ENCODE measurements around the gene SETSIP.
"Not testable (repeated sequence)": the region's sequence is repeated elsewhere in the genome, so short reads cannot be mapped to it uniquely, and the experiment has no call there.

SETSIP gene

DNA sequence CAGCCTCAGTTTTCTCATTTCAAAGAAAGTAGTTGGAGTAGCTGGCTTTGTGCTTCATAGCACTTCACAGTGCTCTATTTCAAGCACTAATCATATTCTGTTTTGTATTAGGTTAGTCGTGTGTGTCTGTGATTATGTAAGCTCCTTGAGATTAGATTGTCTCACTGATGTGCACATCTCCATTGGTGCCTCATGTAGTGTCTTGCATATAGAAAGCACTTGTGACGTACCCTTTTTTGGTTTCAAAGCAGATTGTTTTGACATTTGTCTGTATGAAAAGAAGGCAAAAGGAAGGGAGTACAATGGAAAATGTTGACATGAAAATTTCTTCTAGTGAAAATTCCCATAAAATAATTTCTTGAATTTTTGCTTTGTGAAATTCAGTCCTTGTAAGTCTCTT, 18.9 kb upstream of the SETSIP start:
- no peak for DNase-seq (ENCODE audit: insufficient read length, low spot score)
- no peak for FAIRE-seq
- no peak for TF ChIP-seq TAF1 (IDR thresholded peaks at IDR 0.05; ENCODE audit: low read depth, low read length)
- no peak for TF ChIP-seq SPI1 (IDR thresholded peaks at IDR 0.05; ENCODE audit: low read depth, low read length)
- no peak for TF ChIP-seq POLR2A (IDR thresholded peaks at IDR 0.05; ENCODE audit: low read depth, low read length)
- no peak for TF ChIP-seq POLR2AphosphoS5 (IDR thresholded peaks at IDR 0.05; ENCODE audit: low read depth, low read length)
- no peak for TF ChIP-seq POU2F2 (IDR thresholded peaks at IDR 0.05; ENCODE audit: low read depth, low read length)
- TF ChIP-seq PAX5 (IDR thresholded peaks at IDR 0.05; ENCODE audit: insufficient read depth, low read length, severe bottlenecking): no peak

DNA sequence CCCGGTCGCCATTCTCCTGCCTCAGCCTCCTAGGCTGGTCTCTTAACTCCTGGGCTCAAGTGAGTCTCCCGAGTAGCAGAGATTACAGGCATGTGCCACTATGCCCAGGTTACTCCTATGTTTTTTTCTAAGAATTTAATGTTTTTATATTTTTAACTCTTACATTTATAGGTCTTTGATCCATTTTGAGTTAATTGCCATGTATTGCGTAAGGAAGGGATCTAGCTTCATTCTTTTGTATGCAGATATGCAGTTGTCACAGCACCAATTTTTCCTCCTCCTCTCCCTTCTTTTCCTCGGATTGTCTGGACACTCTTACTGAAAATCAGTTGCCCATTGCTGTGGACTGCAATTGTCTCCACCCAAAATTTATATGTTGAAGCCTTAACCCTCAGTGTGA, 16.4 kb upstream of the SETSIP start:
- TF ChIP-seq POLR2A (IDR thresholded peaks at IDR 0.05; ENCODE audit: low read depth, low read length): no peak
- DNase-seq (ENCODE audit: insufficient read length, low spot score) (no peak), FAIRE-seq (no peak)

DNA sequence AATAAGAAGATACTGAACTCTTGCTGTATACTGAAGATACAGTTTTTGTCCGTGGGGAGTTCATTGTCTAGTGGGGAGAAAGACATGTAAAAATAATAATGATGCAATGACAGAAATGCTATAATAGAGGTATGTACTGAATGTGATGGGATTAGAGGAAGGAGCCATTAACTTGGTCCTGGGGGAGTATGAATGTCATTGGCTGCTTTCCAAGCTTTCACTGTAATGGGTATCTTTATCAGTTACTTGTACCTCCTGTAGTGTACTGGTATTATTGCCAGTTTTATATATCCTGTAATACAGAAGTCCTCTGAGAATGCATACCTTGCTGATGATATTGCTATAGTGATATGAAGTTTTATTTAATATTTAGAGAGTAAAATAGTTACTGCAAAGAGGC, 12.3 kb upstream of the SETSIP start:
- TF ChIP-seq TAF1 (IDR thresholded peaks at IDR 0.05; ENCODE audit: low read depth, low read length): no peak
- TF ChIP-seq POU2F2 (IDR thresholded peaks at IDR 0.05; ENCODE audit: low read depth, low read length): no peak
- no peak for TF ChIP-seq POLR2A (IDR thresholded peaks at IDR 0.05; ENCODE audit: low read depth, low read length)
- no peak for TF ChIP-seq PAX5 (IDR thresholded peaks at IDR 0.05; ENCODE audit: insufficient read depth, low read length, severe bottlenecking)
- TF ChIP-seq SPI1 (IDR thresholded peaks at IDR 0.05; ENCODE audit: low read depth, low read length): no peak
- TF ChIP-seq POLR2AphosphoS5 (IDR thresholded peaks at IDR 0.05; ENCODE audit: low read depth, low read length): no peak
- no peak for FAIRE-seq
- DNase-seq (ENCODE audit: insufficient read length, low spot score): no peak

DNA sequence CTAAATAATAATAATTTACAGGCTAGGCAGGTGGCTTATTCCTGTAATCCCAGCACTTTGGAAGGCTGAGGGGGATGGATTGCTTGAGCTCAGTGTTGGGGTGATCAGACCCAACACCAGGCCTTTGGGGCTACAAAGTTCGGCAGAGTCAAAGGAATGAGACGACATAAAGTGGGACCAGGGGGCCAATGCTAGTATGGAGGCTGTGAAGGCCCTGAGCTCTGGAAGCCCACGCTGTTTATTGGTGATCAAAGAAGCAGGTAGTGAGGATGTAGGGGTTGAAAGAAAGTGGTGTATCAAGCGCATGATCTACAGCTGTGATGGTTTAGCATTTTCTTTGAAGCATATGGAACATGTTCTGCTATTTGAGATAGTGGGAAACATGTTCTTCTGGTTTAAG, 10.5 kb upstream of the SETSIP start:
- no peak for DNase-seq (ENCODE audit: insufficient read length, low spot score)
- TF ChIP-seq POLR2AphosphoS5 (IDR thresholded peaks at IDR 0.05; ENCODE audit: low read depth, low read length) (no peak), POU2F2 (IDR thresholded peaks at IDR 0.05; ENCODE audit: low read depth, low read length) (no peak), TAF1 (IDR thresholded peaks at IDR 0.05; ENCODE audit: low read depth, low read length) (no peak), SPI1 (IDR thresholded peaks at IDR 0.05; ENCODE audit: low read depth, low read length) (no peak), POLR2A (IDR thresholded peaks at IDR 0.05; ENCODE audit: low read depth, low read length) (no peak), PAX5 (IDR thresholded peaks at IDR 0.05; ENCODE audit: insufficient read depth, low read length, severe bottlenecking) (no peak)
- no peak for FAIRE-seq

DNA sequence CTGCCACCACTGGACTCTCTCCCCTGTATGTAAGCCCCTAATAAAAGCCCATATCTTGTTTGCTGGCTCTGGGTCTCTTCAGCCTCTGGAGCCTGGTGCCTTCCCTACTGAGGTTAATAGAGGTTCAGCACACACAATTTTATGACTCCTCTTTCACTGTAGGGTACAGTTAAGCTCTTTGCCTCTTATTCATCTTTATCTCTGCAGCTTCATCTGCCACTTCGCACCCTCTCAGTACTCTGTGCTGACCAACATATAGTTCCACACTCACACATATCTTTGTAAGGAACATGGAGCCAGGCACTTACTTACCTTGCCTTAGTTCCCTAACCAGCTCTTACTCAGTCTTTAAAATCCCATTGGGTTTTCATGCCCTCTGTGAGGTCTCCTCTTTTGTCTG, 9.4 kb upstream of the SETSIP start:
- DNase-seq (ENCODE audit: insufficient read length, low spot score) (no peak), FAIRE-seq (no peak)
- TF ChIP-seq TAF1 (IDR thresholded peaks at IDR 0.05; ENCODE audit: low read depth, low read length) (no peak), SPI1 (IDR thresholded peaks at IDR 0.05; ENCODE audit: low read depth, low read length) (no peak), POU2F2 (IDR thresholded peaks at IDR 0.05; ENCODE audit: low read depth, low read length) (no peak)

DNA sequence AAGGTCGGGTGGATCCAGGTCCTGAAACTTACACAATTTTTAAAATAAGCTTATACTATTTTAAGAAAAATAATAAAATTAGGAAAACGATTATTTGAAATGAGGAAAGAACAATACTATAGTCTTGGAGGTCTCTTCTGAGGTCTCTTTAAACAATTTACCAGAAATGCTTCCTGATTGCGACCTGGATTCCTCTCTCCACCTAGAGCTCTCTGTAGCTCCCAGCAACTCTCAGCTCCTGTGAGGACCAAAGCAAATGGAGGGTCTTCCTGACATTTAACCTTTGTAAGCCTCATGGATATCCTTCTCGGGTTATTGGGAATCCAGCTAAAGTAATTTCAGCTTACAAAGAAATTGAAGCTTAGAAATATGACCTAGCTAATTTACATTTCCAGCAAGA, 5.8 kb upstream of the SETSIP start:
- TF ChIP-seq PAX5 (IDR thresholded peaks at IDR 0.05; ENCODE audit: insufficient read depth, low read length, severe bottlenecking) (no peak), POU2F2 (IDR thresholded peaks at IDR 0.05; ENCODE audit: low read depth, low read length) (no peak), TAF1 (IDR thresholded peaks at IDR 0.05; ENCODE audit: low read depth, low read length) (no peak)
- no peak for FAIRE-seq

DNA sequence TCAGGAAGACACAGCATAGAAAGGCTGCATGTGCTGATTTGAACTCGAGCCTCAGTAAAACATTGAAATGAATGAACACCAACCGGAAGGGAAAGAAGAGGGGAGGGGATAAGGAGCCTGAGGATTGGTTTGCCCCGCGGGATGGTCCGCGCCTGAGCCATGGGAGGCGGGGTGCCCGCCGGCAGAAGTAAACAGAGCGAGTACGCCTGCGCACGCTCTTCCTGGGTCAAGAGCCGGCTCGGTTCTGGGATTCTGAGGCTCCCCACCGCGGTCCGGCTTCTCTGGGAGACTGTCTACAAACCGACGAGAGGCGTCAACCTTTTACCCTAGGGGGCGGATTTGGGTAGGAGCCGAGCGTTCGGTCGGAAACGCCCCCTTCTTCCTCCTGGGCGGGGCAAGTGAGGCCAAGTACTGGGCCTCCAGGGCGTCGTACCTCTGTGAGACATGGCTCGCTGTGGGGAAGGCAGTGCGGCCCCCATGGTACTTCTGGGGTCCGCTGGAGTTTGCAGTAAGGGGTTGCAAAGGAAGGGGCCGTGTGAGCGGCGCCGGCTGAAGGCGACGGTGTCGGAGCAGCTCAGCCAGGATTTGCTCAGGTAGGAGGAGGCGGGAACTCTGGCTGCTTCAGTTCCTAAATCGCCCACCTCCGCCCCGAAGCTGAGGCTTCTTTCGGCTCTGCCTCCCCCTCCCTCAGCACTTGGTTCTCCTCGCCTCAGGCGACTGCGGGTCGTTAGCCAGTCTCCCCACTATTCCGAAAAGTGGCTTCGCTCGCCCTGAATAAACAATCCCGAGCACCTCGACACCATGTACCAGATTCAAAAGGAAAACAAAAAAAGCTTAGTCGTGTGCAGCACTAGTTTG, 5.1 kb upstream of the SETSIP start, which contains the start of gene BTBD8:
Gene BTBD8, plus strand, starts transcription at position 218 of the 858 bp plus-strand sequence. Its CDS starts 227 bp downstream, at position 445.
- no peak for TF ChIP-seq POLR2A (IDR thresholded peaks at IDR 0.05; ENCODE audit: low read depth, low read length)
- TF ChIP-seq POLR2AphosphoS5 (IDR thresholded peaks at IDR 0.05; ENCODE audit: low read depth, low read length): no peak
- no peak for TF ChIP-seq SPI1 (IDR thresholded peaks at IDR 0.05; ENCODE audit: low read depth, low read length)
- no peak for TF ChIP-seq PAX5 (IDR thresholded peaks at IDR 0.05; ENCODE audit: insufficient read depth, low read length, severe bottlenecking)
- no peak for TF ChIP-seq TAF1 (IDR thresholded peaks at IDR 0.05; ENCODE audit: low read depth, low read length)
- TF ChIP-seq POU2F2 (IDR thresholded peaks at IDR 0.05; ENCODE audit: low read depth, low read length): no peak
- peak; percentile 82 for FAIRE-seq
- DNase-seq (ENCODE audit: insufficient read length, low spot score): peak; percentile 59

More for the DNA sequence above, 5.8 kb upstream of the SETSIP start:
- DNase-seq (ENCODE audit: insufficient read length, low spot score): no peak

DNA sequence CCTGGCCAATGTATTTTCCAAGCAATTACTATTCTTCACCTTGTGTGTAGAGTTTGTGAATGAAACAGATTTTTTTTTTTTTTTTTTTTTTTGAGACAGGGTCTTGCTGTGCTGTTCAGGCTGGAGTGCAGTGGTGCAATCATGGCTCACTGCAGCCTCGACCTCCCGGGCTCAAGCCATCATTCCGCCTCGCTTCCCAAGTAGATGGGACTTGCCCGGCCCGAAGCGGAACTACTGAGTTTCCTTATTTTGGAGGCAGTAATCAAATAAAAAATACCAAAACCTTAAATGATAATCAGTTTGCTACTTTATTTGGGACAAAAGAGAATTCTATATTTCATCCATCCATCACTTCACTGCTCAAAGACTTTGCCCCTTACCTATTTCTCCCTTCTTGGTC, 4.2 kb upstream of the SETSIP start:
- TF ChIP-seq PAX5 (IDR thresholded peaks at IDR 0.05; ENCODE audit: insufficient read depth, low read length, severe bottlenecking) (no peak), POLR2A (IDR thresholded peaks at IDR 0.05; ENCODE audit: low read depth, low read length) (no peak), POLR2AphosphoS5 (IDR thresholded peaks at IDR 0.05; ENCODE audit: low read depth, low read length) (no peak), POU2F2 (IDR thresholded peaks at IDR 0.05; ENCODE audit: low read depth, low read length) (no peak), TAF1 (IDR thresholded peaks at IDR 0.05; ENCODE audit: low read depth, low read length) (no peak), SPI1 (IDR thresholded peaks at IDR 0.05; ENCODE audit: low read depth, low read length) (no peak)
- FAIRE-seq (no peak), DNase-seq (ENCODE audit: insufficient read length, low spot score) (no peak)

DNA sequence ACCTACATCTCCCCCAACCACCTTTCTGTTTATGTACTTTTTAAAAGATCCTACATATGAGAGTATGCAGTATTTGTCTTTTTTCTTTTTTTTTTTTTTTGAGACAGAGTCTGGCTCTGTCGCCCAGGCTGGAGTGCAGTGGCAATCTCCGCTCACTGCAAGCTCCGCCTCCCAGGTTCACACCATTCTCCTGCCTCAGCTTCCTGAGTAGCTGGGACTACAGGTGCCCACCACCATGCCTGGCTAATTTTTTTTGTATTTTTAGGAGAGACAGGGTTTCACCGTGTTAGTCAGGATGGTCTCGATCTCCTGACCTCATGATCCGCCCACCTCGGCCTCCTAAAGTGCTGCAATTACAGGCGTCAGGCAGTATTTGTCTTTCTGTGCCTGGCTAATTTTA, 2.9 kb upstream of the SETSIP start:
- FAIRE-seq; DNase-seq (ENCODE audit: insufficient read length, low spot score): not testable (repeated sequence)

DNA sequence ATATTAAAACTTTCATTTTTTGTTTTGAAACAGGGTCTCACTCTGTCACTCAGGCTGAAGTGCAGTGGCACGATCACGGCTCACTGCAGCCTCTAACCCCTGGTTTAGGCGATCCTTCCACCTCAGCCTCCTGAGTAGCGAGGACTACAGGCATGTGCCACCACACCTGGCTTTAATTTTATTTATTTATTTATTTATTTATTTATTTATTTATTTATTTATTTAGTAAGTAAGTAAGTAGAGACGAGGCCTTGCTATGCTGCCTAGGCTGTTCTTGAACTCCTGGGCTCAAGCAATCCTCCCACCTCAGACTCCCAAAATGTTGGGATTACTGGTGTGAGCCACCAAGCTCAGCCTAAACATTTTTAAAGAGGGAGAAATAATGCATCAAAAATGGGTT, 1.2 kb upstream of the SETSIP start:
- TF ChIP-seq POLR2AphosphoS5 (IDR thresholded peaks at IDR 0.05; ENCODE audit: low read depth, low read length): no peak
- no peak for TF ChIP-seq SPI1 (IDR thresholded peaks at IDR 0.05; ENCODE audit: low read depth, low read length)
- no peak for TF ChIP-seq PAX5 (IDR thresholded peaks at IDR 0.05; ENCODE audit: insufficient read depth, low read length, severe bottlenecking)
- no peak for TF ChIP-seq TAF1 (IDR thresholded peaks at IDR 0.05; ENCODE audit: low read depth, low read length)
- no peak for TF ChIP-seq POU2F2 (IDR thresholded peaks at IDR 0.05; ENCODE audit: low read depth, low read length)
- TF ChIP-seq POLR2A (IDR thresholded peaks at IDR 0.05; ENCODE audit: low read depth, low read length): no peak
- no peak for DNase-seq (ENCODE audit: insufficient read length, low spot score)
- no peak for FAIRE-seq

DNA sequence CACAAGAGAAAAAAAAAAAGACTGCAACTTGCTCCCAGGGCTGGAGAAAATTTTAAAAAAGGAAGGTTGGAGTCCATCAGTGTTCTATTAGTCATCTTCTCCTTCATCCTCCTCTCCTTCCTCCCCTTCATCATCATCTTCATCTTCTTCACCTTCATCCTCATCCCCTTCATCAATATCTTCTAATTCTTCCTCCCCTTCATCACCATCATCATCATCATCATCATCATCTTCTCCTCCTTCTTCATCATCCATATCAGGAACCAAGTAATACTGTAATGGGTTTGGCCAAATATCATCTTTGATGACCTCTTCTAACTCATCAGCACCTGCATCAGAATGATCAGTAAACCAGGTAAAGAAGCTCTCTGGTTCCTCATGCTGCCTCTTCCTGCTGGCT, 765 bp downstream of the SETSIP start:
- DNase-seq (ENCODE audit: insufficient read length, low spot score); FAIRE-seq: not testable (repeated sequence)
